CD4-positive, alpha-beta T cell (primary cell): ENCODE data around the gene TBR1. TPM values are rescaled to one million over a fixed set of nuclear protein-coding genes. Genes with fewer than 3 reads are reported as not detected.

Source experiments
- ATAC-seq: fragments of 200-7000 bp; cut with Tn5 transposase; one replicate; pipeline ENCODE4 v1.10.0; 2022; ENCODE audit warnings: mild to moderate bottlenecking; ENCODE audit not compliant: poor library complexity
- CTCF ChIA-PET: fragments of 350-600 bp; sonication (Branson Sonifier 250); formaldehyde crosslinking; loops from one replicate; lab custom pipeline; 2021; ENCODE audit warnings: antibody characterized with exemption, inconsistent platforms; lab: Charles Lee
- POLR2A ChIA-PET: fragments of 350-600 bp; sonication (Branson Sonifier 250); formaldehyde crosslinking; loops from one replicate; lab custom pipeline; 2021; ENCODE audit warnings: antibody characterized with exemption, inconsistent platforms; lab: Charles Lee
- DNase-seq, 14 experiments: peaks; one replicate each; pipeline ENCODE4 v3.0.0-alpha.2; 2013 to 2020; ENCODE audit warnings: mixed read lengths in 2 of 14
- H3K27ac ChIP-seq, 2 donors: one replicate each; pipeline versions ENCODE4 v1.5.1 to v1.7.0; 2013; ENCODE audit warnings: low read length in 2 of 2, low read depth in 1 of 2, mild to moderate bottlenecking in 1 of 2
- H3K27me3 ChIP-seq, 2 experiments: 1 replicate in 1 of 2; 2 replicates in 1 of 2; pipeline versions ENCODE4 v1.6.1 to v1.7.0; 2013; ENCODE audit warnings: low read length in 2 of 2, control low read depth in 1 of 2, mild to moderate bottlenecking in 1 of 2, moderate library complexity in 1 of 2; ENCODE audit not compliant: insufficient read depth in 2 of 2, control insufficient read depth in 1 of 2
- H3K36me3 ChIP-seq: one replicate; pipeline ENCODE4 v1.6.1; 2013; ENCODE audit warnings: low read length, control low read depth; ENCODE audit not compliant: insufficient read depth
- H3K4me1 ChIP-seq: one replicate; pipeline ENCODE4 v1.6.1; 2013; ENCODE audit warnings: low read length, control low read depth; ENCODE audit not compliant: insufficient read depth
- H3K4me3 ChIP-seq: one replicate; pipeline ENCODE4 v1.5.1; 2013; ENCODE audit warnings: mild to moderate bottlenecking, low read length, moderate library complexity
- H3K9me3 ChIP-seq, 2 experiments: 1 replicate in 1 of 2; 2 replicates in 1 of 2; pipeline versions ENCODE4 v1.6.1 to v1.7.0; 2013; ENCODE audit warnings: low read length in 2 of 2, mild to moderate bottlenecking in 2 of 2, control low read depth in 1 of 2, moderate library complexity in 1 of 2; ENCODE audit not compliant: control insufficient read depth in 1 of 2, insufficient read depth in 1 of 2
- H3K27ac Mint-ChIP-seq: one replicate; pipeline ENCODE4 v1.8.0; 2020; ENCODE audit warnings: mixed read lengths
- H3K27me3 Mint-ChIP-seq: one replicate; pipeline ENCODE4 v1.8.0; 2021; ENCODE audit warnings: mixed read lengths
- H3K36me3 Mint-ChIP-seq: one replicate; pipeline ENCODE4 v1.8.0; 2021; ENCODE audit warnings: low read depth, mixed read lengths
- H3K4me1 Mint-ChIP-seq: one replicate; pipeline ENCODE4 v1.8.0; 2021; ENCODE audit warnings: low read depth, mixed read lengths
- H3K4me3 Mint-ChIP-seq: one replicate; pipeline ENCODE4 v1.8.0; 2020; ENCODE audit warnings: mild to moderate bottlenecking, mixed read lengths
- H3K9me3 Mint-ChIP-seq: one replicate; pipeline ENCODE4 v1.8.0; 2020; ENCODE audit warnings: mixed read lengths
- CTCF ChIP-seq: fragments of 200-600 bp; IDR thresholded peaks from one replicate; pipeline ENCODE4 v1.8.0; 2022; ENCODE audit warnings: antibody characterized with exemption, mild to moderate bottlenecking
- intact Hi-C, 2 experiments: fragments of 100-400 bp; cut with DNase I in 1 of 2; cut with micrococcal nuclease in 1 of 2; formaldehyde crosslinking; loops; one replicate each; pipeline versions ENCODE4 v1.15.1 to v1.9.0; 2023 to 2025; cut with DNase I, micrococcal nuclease
- total RNA-seq, 174 experiments: library from RNA in 2 of 174; stranded (reverse) in 2 of 174; gene quantifications; one replicate each; pipeline ENCODE4 v1.2.3 and lab custom pipeline; 2021 to 2026

The TBR1 gene
- total RNA-seq, 2 experiments from 2014 or later = not detected

- Mint-ChIP-seq H3K36me3 (no peaks in the 10 kb centered on the region), H3K4me3 (no peak overlapping the region), H3K27ac (no peak overlapping the region), H3K9me3 (peaks cover 4% of the 10 kb centered on the region), H3K27me3 (peaks cover 86% of the 10 kb centered on the region), H3K4me1 (peaks cover 6% of the 10 kb centered on the region)
- intact Hi-C loops = no loop called here
- TF ChIP-seq CTCF = no peak
- CTCF ChIA-PET = no interaction called here
- DNase-seq (no peak), ATAC-seq (no peak)
- H3K27ac ChIP-seq = no peak overlapping the region
- POLR2A ChIA-PET = no interaction called here
- no peaks in the 10 kb centered on the region for H3K36me3 ChIP-seq
- peaks cover 8% of the 10 kb centered on the region for H3K4me1 ChIP-seq
- peaks cover 0 to 13% of the 10 kb centered on the region in 2 experiments for H3K9me3 ChIP-seq
- no peak overlapping the region for H3K4me3 ChIP-seq
- H3K27me3 ChIP-seq = peaks cover 17 to 85% of the 10 kb centered on the region in 2 experiments
Measured at GRCh38 chr2:161432107-161432506, 16.0 kb downstream of the TBR1 start.

- Histone ChIP-seq H3K4me1 (no peaks in the 10 kb centered on the region), H3K4me3 (no peak overlapping the region), H3K27me3 (peaks cover 3 to 69% of the 10 kb centered on the region in 2 experiments), H3K36me3 (no peaks in the 10 kb centered on the region), H3K9me3 (no peaks in the 10 kb centered on the region), H3K27ac (no peak overlapping the region)
- Mint-ChIP-seq H3K27ac (no peak overlapping the region), H3K9me3 (peaks cover 4% of the 10 kb centered on the region), H3K36me3 (no peaks in the 10 kb centered on the region), H3K27me3 (peaks cover 84% of the 10 kb centered on the region), H3K4me1 (no peaks in the 10 kb centered on the region), H3K4me3 (no peak overlapping the region)
- DNase-seq (no peak), ATAC-seq (no peak)
- no peak for TF ChIP-seq CTCF
- ChIA-PET CTCF (no interaction called here), POLR2A (no interaction called here)
- intact Hi-C loops = no loop called here
Measured at GRCh38 chr2:161434118-161434517, 18.0 kb downstream of the TBR1 start.

- Mint-ChIP-seq H3K27me3 (peaks cover 72% of the 10 kb centered on the region), H3K4me1 (no peaks in the 10 kb centered on the region), H3K27ac (no peak overlapping the region), H3K4me3 (no peak overlapping the region), H3K36me3 (no peaks in the 10 kb centered on the region), H3K9me3 (peaks cover 4% of the 10 kb centered on the region)
- Histone ChIP-seq H3K36me3 (no peaks in the 10 kb centered on the region), H3K27ac (no peak overlapping the region), H3K4me3 (no peak overlapping the region), H3K27me3 (peaks cover 0 to 46% of the 10 kb centered on the region in 2 experiments), H3K4me1 (no peaks in the 10 kb centered on the region), H3K9me3 (no peaks in the 10 kb centered on the region)
- intact Hi-C loops = no loop called here
- ChIA-PET POLR2A (no interaction called here), CTCF (interaction anchor here (0.6 kb wide), 1 partner anchor 16 kb away, joined by 3 read pairs; no protein-coding TSS in a partner anchor)
- ATAC-seq (no peak), DNase-seq (no peak)
- no peak for TF ChIP-seq CTCF
Measured at GRCh38 chr2:161436411-161436810, 20.3 kb downstream of the TBR1 start.
